GM12875 (cell line): ENCODE measurements around the gene MYDGF.

Experiments
- H3K4me3 ChIP-seq: one replicate; pipeline ENCODE4 v1.5.1; 2011; ENCODE audit warnings: low read depth, low read length, control low read depth
- CTCF ChIP-seq: IDR thresholded peaks from 2 replicates; pipeline ENCODE4 v1.5.1; 2011; ENCODE audit warnings: low read depth, mild to moderate bottlenecking, control low read depth, inconsistent platforms, low read length, moderate library complexity, borderline replicate concordance; ENCODE audit not compliant: insufficient read depth

MYDGF gene

GRCh38 chr19:4692251-4693077 is 22.3 kb upstream of the MYDGF start:
- H3K4me3 ChIP-seq, result no peak overlapping the region
- TF ChIP-seq CTCF, result no peak

DNA sequence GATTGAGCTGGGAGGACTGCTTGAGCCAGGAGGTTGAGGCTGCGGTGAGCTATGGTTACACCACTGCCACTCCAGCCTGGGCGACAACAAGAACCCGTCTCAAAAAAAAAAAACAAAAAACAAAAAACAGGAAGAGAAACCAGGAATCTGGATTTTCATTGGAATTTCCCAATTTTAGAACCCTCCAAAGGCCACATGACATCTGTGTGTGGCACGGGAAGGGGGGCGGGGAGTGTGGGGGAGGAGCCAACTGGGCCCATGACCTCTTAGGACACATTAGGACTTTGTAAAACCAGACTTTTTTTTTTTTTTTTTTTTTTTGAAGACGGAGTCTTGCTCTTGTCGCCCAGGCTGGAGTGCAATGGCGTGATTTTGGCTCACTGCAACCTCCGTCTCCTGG is 21.2 kb upstream of the MYDGF start:
- no peak for TF ChIP-seq CTCF

DNA sequence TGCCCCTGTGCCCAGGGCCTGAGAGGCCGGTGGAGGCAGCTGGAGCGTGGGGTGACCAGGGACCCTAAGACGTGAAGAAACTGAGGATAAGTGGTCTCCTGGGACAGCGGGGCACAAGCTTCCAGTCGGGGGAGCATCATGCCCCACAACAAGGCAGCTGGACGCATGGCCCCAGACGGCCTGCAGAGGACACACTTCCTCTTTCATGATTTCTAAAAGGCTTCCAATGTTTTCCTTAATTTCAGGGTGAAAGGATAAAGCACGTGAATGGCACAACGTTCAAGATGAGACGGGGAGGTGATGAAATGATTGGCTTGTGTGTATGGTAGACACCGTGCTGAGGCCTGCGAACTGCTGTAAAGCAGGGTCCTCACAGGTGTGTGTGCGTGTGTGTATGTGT is 20.2 kb upstream of the MYDGF start:
- no peak overlapping the region for H3K4me3 ChIP-seq
- no peak for TF ChIP-seq CTCF

More for the DNA sequence above, 21.2 kb upstream of the MYDGF start:
- H3K4me3 ChIP-seq, result no peak overlapping the region

DNA sequence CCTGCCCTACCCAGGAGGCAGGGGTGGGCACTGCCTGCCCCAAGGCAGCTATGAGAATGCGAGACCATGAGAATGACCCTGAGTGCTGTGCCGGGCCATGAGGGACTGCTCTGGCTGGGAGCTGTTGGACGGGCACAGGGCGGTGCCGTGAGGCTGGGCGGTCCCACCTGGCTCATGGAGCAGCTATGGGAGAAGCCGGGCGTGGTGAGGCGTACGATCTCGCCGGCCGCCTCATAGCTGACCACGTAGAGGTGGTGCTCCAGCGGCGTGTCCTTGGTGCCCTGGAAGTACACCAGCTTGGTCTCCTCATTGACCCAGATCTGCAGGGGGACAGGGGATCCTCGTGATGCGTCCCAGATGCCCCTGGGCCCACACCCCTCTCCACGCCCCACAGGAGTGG is 19.3 kb upstream of the MYDGF start:
- no peak for TF ChIP-seq CTCF

GRCh38 chr19:4688587-4688986 is 18.4 kb upstream of the MYDGF start:
- H3K4me3 ChIP-seq, result no peak overlapping the region
- TF ChIP-seq CTCF, result no peak

More for the DNA sequence above, 19.3 kb upstream of the MYDGF start:
- no peak overlapping the region for H3K4me3 ChIP-seq

DNA sequence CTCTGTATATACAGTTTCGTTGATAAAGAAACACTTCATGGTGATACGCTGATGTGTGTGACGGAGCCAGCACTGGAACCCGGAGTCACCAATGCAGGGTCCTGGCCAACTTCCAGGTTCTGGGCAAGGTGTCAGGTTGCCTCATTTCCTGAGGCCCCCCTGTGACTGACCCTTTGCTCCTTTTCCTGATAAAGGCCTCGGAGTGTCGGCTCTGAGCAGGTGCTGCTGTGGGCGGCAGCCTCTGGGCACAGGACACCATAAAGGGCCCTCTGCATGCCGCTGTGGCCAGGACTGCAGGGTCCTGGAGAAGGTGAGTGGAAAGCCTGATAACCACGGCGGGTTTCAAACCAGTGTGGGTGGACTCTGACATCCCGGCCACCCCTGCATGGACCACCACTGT is 17.3 kb upstream of the MYDGF start:
- no peak overlapping the region for H3K4me3 ChIP-seq
- no peak for TF ChIP-seq CTCF

DNA sequence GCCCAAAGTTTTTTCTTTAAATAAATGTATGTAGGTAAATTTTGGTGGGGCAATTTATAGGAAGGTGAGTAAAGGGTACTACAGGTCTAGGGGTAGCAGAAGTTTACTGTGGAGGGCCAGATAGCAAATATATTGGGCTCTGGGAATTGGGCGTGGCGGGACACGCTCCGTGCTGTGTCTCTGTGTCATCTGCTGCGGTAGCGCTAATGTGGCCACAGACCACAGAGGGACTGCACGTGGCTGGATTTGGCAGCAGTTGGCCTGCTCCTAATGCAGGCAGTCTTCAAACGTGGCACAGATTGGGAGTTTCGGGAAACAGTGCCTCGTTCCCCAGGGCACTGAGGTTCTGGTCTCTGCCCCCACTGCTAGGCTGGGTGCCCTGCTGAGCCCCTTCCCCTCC is 16.6 kb upstream of the MYDGF start:
- no peak for TF ChIP-seq CTCF

More for the DNA sequence above, 16.6 kb upstream of the MYDGF start:
- no peak overlapping the region for H3K4me3 ChIP-seq
